ENCODE results near the gene CACNA2D1.
"Not testable (repeated sequence)": the region's sequence is repeated elsewhere in the genome, so short reads cannot be mapped to it uniquely, and the experiment has no call there.

CACNA2D1 gene

GRCh38 chr7:82433507-82433906 lies 10.1 kb downstream of the CACNA2D1 start:
- no peak for DNase-seq

GRCh38 chr7:82432743-82433142 lies 10.8 kb downstream of the CACNA2D1 start:
- DNase-seq = not testable (repeated sequence)

GRCh38 chr7:82430500-82431465 lies 12.8 kb downstream of the CACNA2D1 start:
- no peak for DNase-seq

GRCh38 chr7:82429408-82429807 lies 14.2 kb downstream of the CACNA2D1 start:
- no peak for DNase-seq

GRCh38 chr7:82428186-82428961 lies 15.2 kb downstream of the CACNA2D1 start:
- DNase-seq = no peak

GRCh38 chr7:82423446-82423845 lies 20.1 kb downstream of the CACNA2D1 start:
- DNase-seq = no peak

- no peak for DNase-seq
Measured at GRCh38 chr7:82419200-82419599, 24.4 kb downstream of the CACNA2D1 start.

GRCh38 chr7:82417898-82418297 lies 25.7 kb downstream of the CACNA2D1 start:
- no peak for DNase-seq

GRCh38 chr7:82416402-82416801 lies 27.2 kb downstream of the CACNA2D1 start:
- no peak for DNase-seq

- no peak for DNase-seq
Measured at GRCh38 chr7:82414389-82414788, 29.2 kb downstream of the CACNA2D1 start.

- no peak for DNase-seq
Measured at GRCh38 chr7:82413237-82413636, 30.3 kb downstream of the CACNA2D1 start.

- no peak for DNase-seq
Measured at GRCh38 chr7:82411732-82412131, 31.8 kb downstream of the CACNA2D1 start.

- no peak for DNase-seq
Measured at GRCh38 chr7:82410461-82410860, 33.1 kb downstream of the CACNA2D1 start.

- no peak for DNase-seq
Measured at GRCh38 chr7:82406937-82407336, 36.6 kb downstream of the CACNA2D1 start.

GRCh38 chr7:82405301-82405700 lies 38.3 kb downstream of the CACNA2D1 start:
- no peak for DNase-seq

- DNase-seq = no peak
Measured at GRCh38 chr7:82404652-82405051, 38.9 kb downstream of the CACNA2D1 start.

GRCh38 chr7:82404094-82404493 lies 39.5 kb downstream of the CACNA2D1 start:
- DNase-seq = no peak

- no peak for DNase-seq
Measured at GRCh38 chr7:82397879-82398524, 45.6 kb downstream of the CACNA2D1 start.

- DNase-seq = no peak
Measured at GRCh38 chr7:82396343-82396742, 47.2 kb downstream of the CACNA2D1 start.

GRCh38 chr7:82395147-82395546 lies 48.4 kb downstream of the CACNA2D1 start:
- no peak for DNase-seq

- DNase-seq = no peak
Measured at GRCh38 chr7:82393840-82394220, 49.7 kb downstream of the CACNA2D1 start.

- DNase-seq = no peak
Measured at GRCh38 chr7:82393076-82393839, 50.3 kb downstream of the CACNA2D1 start.

GRCh38 chr7:82390936-82391335 lies 52.6 kb downstream of the CACNA2D1 start:
- DNase-seq = no peak
